Measurements from ENCODE around the gene TSFM. TPM values are rescaled to one million over a fixed set of nuclear protein-coding genes. Genes with fewer than 3 reads are reported as not detected.

The TSFM gene
- total RNA-seq, 1 donor from 2014 or later, result 17.9 TPM

- H3K4me3 ChIP-seq, result peak overlapping the region in 1 of 2 donors; percentile 22
- no peaks in the 10 kb centered on the region for H3K36me3 ChIP-seq
- peaks cover 6% of the 10 kb centered on the region for H3K27me3 ChIP-seq
- no peaks in the 10 kb centered on the region for H3K9me3 ChIP-seq
- peaks cover 36% of the 10 kb centered on the region for H3K4me1 ChIP-seq
- intact Hi-C loops (cut with DNase I), result no loop called here
- H3K27ac ChIP-seq, result no peak overlapping the region
- TF ChIP-seq POLR2A (IDR thresholded peaks at IDR 0.05) (no peak), CTCF (IDR thresholded peaks at IDR 0.05) (no peak)
- no peak for DNase-seq (ENCODE audit: extremely low spot score in 2 of 2)
Measured at GRCh38 chr12:57735952-57736740, 46.4 kb upstream of the TSFM start.

GRCh38 chr12:57736741-57737466, 45.7 kb upstream of the TSFM start:
- Histone ChIP-seq H3K4me3 (peak overlapping the region; percentile 1 to 47), H3K27me3 (peaks cover 6% of the 10 kb centered on the region), H3K27ac (no peak overlapping the region)

GRCh38 chr12:57737467-57738460, 44.8 kb upstream of the TSFM start:
- no peak overlapping the region for H3K27ac ChIP-seq
- H3K36me3 ChIP-seq, result no peaks in the 10 kb centered on the region
- H3K9me3 ChIP-seq, result no peaks in the 10 kb centered on the region
- peak overlapping the region; percentile 1 to 47 for H3K4me3 ChIP-seq
- no peak for DNase-seq (ENCODE audit: extremely low spot score in 2 of 2)
- intact Hi-C loops (cut with DNase I), result no loop called here
- no peak for TF ChIP-seq CTCF (IDR thresholded peaks at IDR 0.05)
- no peak for TF ChIP-seq POLR2AphosphoS5 (IDR thresholded peaks at IDR 0.05; ENCODE audit: insufficient read depth in 1 of 2, low read depth in 1 of 2)
- no peak for TF ChIP-seq POLR2A (IDR thresholded peaks at IDR 0.05)
- peaks cover 36% of the 10 kb centered on the region for H3K4me1 ChIP-seq
- peaks cover 6% of the 10 kb centered on the region for H3K27me3 ChIP-seq

More at GRCh38 chr12:57736741-57737466, 45.7 kb upstream of the TSFM start:
- Histone ChIP-seq H3K9me3 (no peaks in the 10 kb centered on the region), H3K36me3 (no peaks in the 10 kb centered on the region), H3K4me1 (peaks cover 36% of the 10 kb centered on the region)
- intact Hi-C loops (cut with DNase I), result no loop called here
- DNase-seq (ENCODE audit: extremely low spot score in 2 of 2), result no peak
- TF ChIP-seq POLR2A (IDR thresholded peaks at IDR 0.05) (no peak), CTCF (IDR thresholded peaks at IDR 0.05) (no peak), POLR2AphosphoS5 (IDR thresholded peaks at IDR 0.05; ENCODE audit: insufficient read depth in 1 of 2, low read depth in 1 of 2) (no peak)

- Histone ChIP-seq H3K36me3 (no peaks in the 10 kb centered on the region), H3K4me3 (peak within 1 kb of the TSS; percentile 1 to 47), H3K9me3 (no peaks in the 10 kb centered on the region), H3K27me3 (peaks cover 6% of the 10 kb centered on the region), H3K4me1 (peaks cover 36% of the 10 kb centered on the region), H3K27ac (no peak within 1 kb of the TSS)
- TF ChIP-seq POLR2AphosphoS5 (IDR thresholded peaks at IDR 0.05; ENCODE audit: insufficient read depth in 1 of 2, low read depth in 1 of 2) (no peak), CTCF (IDR thresholded peaks at IDR 0.05) (no peak), POLR2A (IDR thresholded peaks at IDR 0.05) (no peak)
- DNase-seq (ENCODE audit: extremely low spot score in 2 of 2), result no peak
- intact Hi-C loops (cut with DNase I), result no loop called here
Measured at GRCh38 chr12:57738661-57739237, 43.8 kb upstream of the TSFM start, which contains the start of gene AGAP2. TSS of gene AGAP2 (minus strand) at chr12:57738742. CDS start at chr12:57738246, 496 bp downstream.

All from vagina (tissue), 2 donors.